ENCODE data around the gene C4orf51. TPM values are rescaled to one million over a fixed set of nuclear protein-coding genes. Genes with fewer than 3 reads are reported as not detected.
"Not testable (repeated sequence)": the region's sequence is repeated elsewhere in the genome, so short reads cannot be mapped to it uniquely, and the experiment has no call there.

C4orf51 gene
- total RNA-seq, 1 experiment from 2014 or later: 15.4 TPM

GRCh38 chr4:145639186-145639698 is 40.7 kb upstream of the C4orf51 start (continued):
- TF ChIP-seq ZNF263 (CRISPR knock-in tag; IDR thresholded peaks at IDR 0.05; ENCODE audit: low read depth) (no peak), TP53 (CRISPR knock-in tag; IDR thresholded peaks at IDR 0.05) (no peak)

GRCh38 chr4:145640236-145640635 is 39.7 kb upstream of the C4orf51 start:
- not testable (repeated sequence) for H3K36me3 Mint-ChIP-seq

GRCh38 chr4:145643295-145643694 is 36.7 kb upstream of the C4orf51 start:
- H3K9me3 Mint-ChIP-seq: no peaks in the 10 kb centered on the region
- H3K27ac Mint-ChIP-seq: no peak overlapping the region
- POLR2A ChIA-PET: no interaction called here
- peaks cover 23% of the 10 kb centered on the region for H3K4me1 Mint-ChIP-seq
- no peaks in the 10 kb centered on the region for H3K27me3 Mint-ChIP-seq (ENCODE audit: low read depth)
- TF ChIP-seq STAT6 (CRISPR knock-in tag; conservative IDR thresholded peaks at IDR 0.05; ENCODE audit: low read depth): no peak
- TF ChIP-seq GRHL2 (CRISPR knock-in tag; IDR thresholded peaks at IDR 0.05; ENCODE audit: insufficient replicate concordance, severe bottlenecking): no peak
- no peak for TF ChIP-seq USF2 (CRISPR knock-in tag; IDR thresholded peaks at IDR 0.05)
- no peak for TF ChIP-seq PRDM15 (CRISPR knock-in tag; IDR thresholded peaks at IDR 0.05)
- ATAC-seq (no peak), DNase-seq (ENCODE audit: low spot score) (no peak)
- CTCF ChIA-PET: no interaction called here
- H3K4me3 Mint-ChIP-seq: no peak overlapping the region
- H3K36me3 Mint-ChIP-seq: no peaks in the 10 kb centered on the region

More at GRCh38 chr4:145640236-145640635, 39.7 kb upstream of the C4orf51 start:
- H3K27me3 Mint-ChIP-seq (ENCODE audit: low read depth); H3K4me3 Mint-ChIP-seq; H3K9me3 Mint-ChIP-seq; DNase-seq (ENCODE audit: low spot score); CTCF ChIA-PET; ATAC-seq; H3K27ac Mint-ChIP-seq; POLR2A ChIA-PET: not testable (repeated sequence)
- H3K4me1 Mint-ChIP-seq: peaks cover 38% of the 10 kb centered on the region

GRCh38 chr4:145644699-145645098 is 35.2 kb upstream of the C4orf51 start:
- POLR2A ChIA-PET: no interaction called here
- Mint-ChIP-seq H3K9me3 (no peaks in the 10 kb centered on the region), H3K27me3 (ENCODE audit: low read depth) (no peaks in the 10 kb centered on the region), H3K4me1 (peaks cover 12% of the 10 kb centered on the region), H3K36me3 (no peaks in the 10 kb centered on the region), H3K4me3 (no peak overlapping the region), H3K27ac (no peak overlapping the region)
- DNase-seq (ENCODE audit: low spot score) (no peak), ATAC-seq (no peak)
- CTCF ChIA-PET: interaction anchor here (1.2 kb wide), 1 partner anchor 451 kb away, joined by 4 read pairs; no protein-coding TSS in a partner anchor
- TF ChIP-seq ARID4B (CRISPR knock-in tag; IDR thresholded peaks at IDR 0.05; ENCODE audit: borderline replicate concordance): no peak
